ENCODE measurements around the gene PRKAR1A. TPM values are rescaled to one million over a fixed set of nuclear protein-coding genes. Genes with fewer than 3 reads are reported as not detected.

PRKAR1A gene
- total RNA-seq, 4 donors from 2014 or later, result 63.4 to 197 (median 88.9) TPM

DNA sequence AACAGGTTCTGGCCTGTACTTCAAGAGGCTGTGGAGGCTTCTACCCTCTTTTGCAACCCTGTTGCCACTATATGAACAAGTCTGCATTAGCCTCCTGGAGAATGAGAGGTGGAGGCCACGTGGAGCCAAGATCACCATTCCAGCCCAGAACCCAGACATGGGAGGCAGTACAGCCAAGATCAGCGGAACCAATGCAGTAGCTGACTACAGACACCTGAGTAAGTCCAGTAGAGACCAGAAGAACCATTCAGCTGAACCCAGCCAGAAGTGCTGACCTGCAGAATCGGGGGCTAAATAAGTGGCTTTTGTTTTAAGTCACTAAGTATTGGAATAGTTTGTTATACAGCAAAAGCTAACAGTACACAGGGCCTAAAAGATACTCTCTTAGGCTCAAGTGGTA is 76.9 kb downstream of the PRKAR1A start:
- DNase-seq, result no peak
- H3K4me1 ChIP-seq, result no peaks in the 10 kb centered on the region
- no peak overlapping the region for H3K4me3 ChIP-seq
- H3K27me3 ChIP-seq, result no peaks in the 10 kb centered on the region
- TF ChIP-seq, protein P1, sequence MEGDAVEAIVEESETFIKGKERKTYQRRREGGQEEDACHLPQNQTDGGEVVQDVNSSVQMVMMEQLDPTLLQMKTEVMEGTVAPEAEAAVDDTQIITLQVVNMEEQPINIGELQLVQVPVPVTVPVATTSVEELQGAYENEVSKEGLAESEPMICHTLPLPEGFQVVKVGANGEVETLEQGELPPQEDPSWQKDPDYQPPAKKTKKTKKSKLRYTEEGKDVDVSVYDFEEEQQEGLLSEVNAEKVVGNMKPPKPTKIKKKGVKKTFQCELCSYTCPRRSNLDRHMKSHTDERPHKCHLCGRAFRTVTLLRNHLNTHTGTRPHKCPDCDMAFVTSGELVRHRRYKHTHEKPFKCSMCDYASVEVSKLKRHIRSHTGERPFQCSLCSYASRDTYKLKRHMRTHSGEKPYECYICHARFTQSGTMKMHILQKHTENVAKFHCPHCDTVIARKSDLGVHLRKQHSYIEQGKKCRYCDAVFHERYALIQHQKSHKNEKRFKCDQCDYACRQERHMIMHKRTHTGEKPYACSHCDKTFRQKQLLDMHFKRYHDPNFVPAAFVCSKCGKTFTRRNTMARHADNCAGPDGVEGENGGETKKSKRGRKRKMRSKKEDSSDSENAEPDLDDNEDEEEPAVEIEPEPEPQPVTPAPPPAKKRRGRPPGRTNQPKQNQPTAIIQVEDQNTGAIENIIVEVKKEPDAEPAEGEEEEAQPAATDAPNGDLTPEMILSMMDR (IDR thresholded peaks at IDR 0.05), result no peak
- TF ChIP-seq POLR2A (IDR thresholded peaks at IDR 0.05), result no peak
- no peak overlapping the region for H3K27ac ChIP-seq
- no peaks in the 10 kb centered on the region for H3K36me3 ChIP-seq
- no peaks in the 10 kb centered on the region for H3K9me3 ChIP-seq

DNA sequence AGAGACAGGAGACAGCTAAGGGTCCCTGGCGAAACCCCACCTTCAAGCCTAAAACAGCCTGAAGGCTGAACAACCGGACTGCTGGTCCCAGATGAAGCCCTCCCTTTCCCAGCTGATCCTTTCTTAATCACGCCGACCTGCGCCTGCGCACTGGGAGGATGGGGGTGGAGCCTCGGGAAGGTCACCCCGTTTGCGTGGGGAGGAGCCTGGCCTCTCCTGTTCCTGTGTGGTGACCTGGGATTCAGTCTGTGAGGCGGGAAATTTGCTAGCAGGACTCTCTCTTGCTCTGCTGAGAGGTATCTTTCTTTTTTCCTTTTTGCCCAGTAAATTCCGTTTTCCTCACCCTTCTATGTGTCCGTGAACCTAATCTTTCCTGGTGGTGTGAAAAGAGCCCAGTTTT is 79.4 kb downstream of the PRKAR1A start:
- Histone ChIP-seq H3K27me3 (no peaks in the 10 kb centered on the region), H3K27ac (no peak overlapping the region), H3K9me3 (no peaks in the 10 kb centered on the region), H3K4me3 (no peak overlapping the region), H3K36me3 (no peaks in the 10 kb centered on the region), H3K4me1 (no peaks in the 10 kb centered on the region)
- TF ChIP-seq POLR2A (IDR thresholded peaks at IDR 0.05), result no peak
- TF ChIP-seq, protein P1 (IDR thresholded peaks at IDR 0.05), result no peak
- no peak for DNase-seq

DNA sequence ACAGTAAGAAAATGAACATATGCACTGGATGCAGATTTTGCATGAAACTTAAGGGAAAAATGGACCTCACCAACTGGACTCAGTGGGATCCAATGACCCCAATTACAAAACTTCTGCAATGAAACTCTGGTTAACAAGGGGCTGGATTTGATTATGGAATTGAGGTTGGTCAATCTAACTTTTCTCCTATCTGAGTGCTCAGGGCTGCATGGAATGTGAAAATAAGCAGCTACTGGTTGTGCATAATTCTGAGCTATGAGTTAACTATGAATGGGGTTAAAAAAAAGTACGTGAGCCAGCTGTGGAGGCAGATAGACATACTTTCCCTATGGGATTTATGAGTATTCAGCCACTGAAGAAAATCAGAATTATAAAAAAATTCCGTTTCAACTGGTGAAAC is 79.8 kb downstream of the PRKAR1A start:
- TF ChIP-seq POLR2A (IDR thresholded peaks at IDR 0.05), result no peak
- TF ChIP-seq, protein P1 (IDR thresholded peaks at IDR 0.05), result no peak
- Histone ChIP-seq H3K27me3 (no peaks in the 10 kb centered on the region), H3K4me3 (no peak overlapping the region), H3K36me3 (no peaks in the 10 kb centered on the region), H3K4me1 (no peaks in the 10 kb centered on the region), H3K9me3 (no peaks in the 10 kb centered on the region), H3K27ac (no peak overlapping the region)
- no peak for DNase-seq

DNA sequence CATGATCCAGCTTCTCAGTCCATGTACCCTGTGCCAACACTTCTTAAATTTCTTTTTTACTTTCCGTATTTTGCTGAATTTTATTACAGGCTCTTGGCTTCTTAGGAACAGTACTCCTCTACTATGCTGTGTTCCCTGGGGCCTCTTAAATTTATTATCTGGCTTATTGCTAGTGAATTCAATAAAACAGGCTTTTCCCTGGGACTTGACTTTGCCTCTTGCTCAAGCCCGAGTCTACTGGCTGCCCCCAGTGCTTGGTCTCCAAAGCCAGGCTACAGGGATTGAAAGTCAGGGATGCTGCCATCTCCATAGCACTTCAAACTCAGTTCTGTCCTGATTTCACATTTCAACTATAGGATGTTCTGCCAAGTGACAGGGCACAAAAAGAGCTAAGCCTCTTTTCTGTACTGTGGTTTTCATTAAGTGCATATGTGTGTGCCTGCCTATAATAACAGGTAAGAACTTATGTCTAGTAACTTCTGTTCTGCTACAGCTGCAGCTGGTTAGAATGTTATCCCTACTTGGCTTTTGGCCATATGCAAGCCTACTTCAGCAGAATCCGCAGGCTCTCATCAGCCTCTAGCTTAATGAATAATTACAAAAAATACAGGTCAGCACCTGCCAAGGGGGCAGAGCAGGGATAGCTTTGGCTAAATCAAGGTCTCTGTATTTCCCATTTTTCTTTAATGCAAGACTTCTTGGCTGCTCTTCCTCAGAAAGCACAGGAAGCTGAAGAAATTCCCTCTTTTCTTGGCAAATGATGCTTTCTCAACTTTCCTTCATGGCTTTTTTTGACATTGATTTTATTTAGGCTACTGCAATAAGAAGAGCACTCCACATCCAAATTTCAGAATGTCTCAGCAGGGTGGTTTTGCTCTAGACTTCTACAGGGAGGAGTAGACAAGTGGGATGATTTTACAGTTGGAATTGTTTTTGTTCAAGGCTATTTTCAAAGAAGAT is 80.7 kb downstream of the PRKAR1A start:
- Histone ChIP-seq H3K9me3 (no peaks in the 10 kb centered on the region), H3K4me1 (no peaks in the 10 kb centered on the region), H3K4me3 (no peak overlapping the region), H3K27me3 (no peaks in the 10 kb centered on the region), H3K27ac (no peak overlapping the region), H3K36me3 (no peaks in the 10 kb centered on the region)
- DNase-seq, result no peak
- TF ChIP-seq, protein P1 (IDR thresholded peaks at IDR 0.05), result no peak

DNA sequence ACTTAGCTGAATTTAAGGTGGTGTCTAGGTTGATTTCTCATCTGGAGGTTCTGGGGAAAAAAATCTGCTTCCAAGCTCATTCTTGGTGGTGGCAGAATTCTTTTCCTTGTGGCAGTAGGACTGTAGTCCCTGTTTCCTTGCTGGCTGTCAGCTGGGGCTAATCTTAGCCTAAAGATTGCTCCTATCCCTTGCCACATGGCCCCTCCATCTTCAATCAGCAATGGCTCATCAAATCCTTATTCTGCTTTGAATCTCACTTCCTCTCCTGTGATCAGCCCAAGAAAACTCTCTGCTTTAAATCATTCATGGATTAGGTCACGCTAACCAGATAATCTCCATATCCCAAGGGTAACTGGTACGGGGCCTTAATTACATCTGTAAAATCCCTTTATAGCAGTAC is 82.3 kb downstream of the PRKAR1A start:
- Histone ChIP-seq H3K27ac (no peak overlapping the region), H3K36me3 (no peaks in the 10 kb centered on the region), H3K4me1 (peaks cover 0 to under 1% (median 0%) of the 10 kb centered on the region in 4 donors), H3K9me3 (no peaks in the 10 kb centered on the region), H3K27me3 (no peaks in the 10 kb centered on the region), H3K4me3 (no peak overlapping the region)
- DNase-seq, result no peak
- TF ChIP-seq, protein P1 (IDR thresholded peaks at IDR 0.05), result no peak
- no peak for TF ChIP-seq POLR2A (IDR thresholded peaks at IDR 0.05)

Measured in Peyer's patch (tissue), 4 donors.